CD4-positive, alpha-beta T cell treated with Interleukin-15 for 1 hour (primary cell): ENCODE results near the gene DNPEP.
A peak's percentile ranks its signal among the peaks of the same experiment; 100 is the strongest.

ENCODE experiments used
- DNase-seq: peaks from one replicate; pipeline ENCODE4 v3.0.0-alpha.2; 2020

The DNPEP gene

DNA sequence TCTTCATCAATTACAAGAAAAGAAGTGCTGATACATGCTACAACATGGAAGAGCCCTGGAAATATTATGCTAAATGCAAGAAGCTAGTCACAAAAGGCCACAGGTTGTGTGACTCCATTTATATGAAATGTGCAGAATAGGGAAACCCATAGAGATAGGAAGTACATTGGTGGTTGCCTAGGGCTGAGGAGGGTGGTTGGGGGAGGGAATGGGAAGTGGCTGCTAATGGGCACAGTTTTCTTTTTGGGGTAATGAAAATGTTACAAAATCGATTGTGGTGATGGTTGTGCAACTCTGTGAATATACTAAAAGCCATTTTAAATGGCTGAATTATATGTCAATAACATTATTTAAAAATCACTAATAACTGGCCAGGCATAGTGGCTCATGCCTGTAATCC, 30.9 kb downstream of the DNPEP start:
- DNase-seq: peak; percentile 38

DNA sequence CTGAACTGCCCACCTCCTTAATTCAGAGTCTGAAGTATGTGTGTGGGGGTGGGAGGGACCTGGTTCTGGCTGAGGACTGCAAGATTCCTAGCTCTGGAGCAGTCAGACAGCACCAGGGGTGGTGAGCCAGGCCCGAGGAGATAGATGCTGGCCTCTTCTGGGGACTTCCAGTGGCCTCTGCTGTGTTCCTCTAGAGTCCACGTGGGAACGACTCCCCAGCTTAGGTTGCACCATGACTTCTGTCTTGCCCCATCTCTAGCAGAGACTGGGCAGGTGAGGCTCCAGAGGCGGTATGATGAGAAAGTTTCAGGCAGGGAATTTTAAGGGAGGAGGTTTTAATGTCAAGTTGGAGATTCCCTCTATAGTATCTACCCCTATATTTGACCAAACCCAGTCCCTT, 33.1 kb downstream of the DNPEP start:
- DNase-seq: no peak

DNA sequence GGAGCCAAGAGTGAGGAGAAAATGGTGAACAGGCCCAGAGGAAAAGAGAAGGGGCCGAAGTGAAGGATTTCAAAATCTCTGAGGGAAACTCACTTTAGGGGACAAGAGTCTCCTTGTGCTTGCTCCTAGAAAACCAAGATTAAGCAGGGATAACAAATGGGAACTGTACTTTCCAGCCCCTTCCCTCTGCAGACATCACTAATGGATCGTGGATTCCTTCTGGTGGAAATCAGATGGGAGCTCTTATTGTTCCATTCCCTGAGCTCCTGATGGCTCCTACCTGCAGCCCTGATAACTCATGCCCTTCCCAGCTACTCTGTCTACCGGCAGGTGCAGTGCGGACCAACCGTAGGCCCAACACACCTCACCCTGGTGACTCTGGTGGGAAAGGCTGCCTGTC, 34.6 kb downstream of the DNPEP start:
- DNase-seq: no peak

DNA sequence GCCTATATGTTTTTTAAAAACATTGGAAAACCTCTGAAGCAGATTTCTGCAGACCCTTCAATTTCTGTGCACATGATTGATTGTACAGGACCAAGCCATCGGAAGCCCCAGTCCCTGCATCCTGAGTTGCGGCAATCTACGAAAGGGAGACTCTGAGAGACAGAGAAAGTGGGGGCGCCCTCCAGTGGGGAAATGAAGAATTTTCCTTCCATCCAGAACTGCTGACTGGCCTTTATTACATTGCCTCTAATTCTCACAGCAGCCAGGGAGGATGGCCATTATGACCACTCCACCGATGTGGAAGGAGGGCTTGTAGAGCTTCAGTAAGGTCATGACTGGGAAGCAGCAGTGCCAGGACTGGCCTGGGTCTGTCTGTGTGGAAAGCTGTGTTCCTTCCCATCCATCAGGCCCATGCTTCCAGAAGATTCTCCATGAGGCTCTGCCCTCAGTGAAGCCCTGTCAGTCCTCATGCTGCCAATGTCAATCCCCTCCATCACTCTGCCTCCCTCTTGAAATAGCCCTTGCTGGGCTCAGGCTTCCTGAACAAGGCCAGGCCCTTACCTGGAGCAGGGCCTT, 35.2 kb downstream of the DNPEP start:
- DNase-seq: peak; percentile 41

DNA sequence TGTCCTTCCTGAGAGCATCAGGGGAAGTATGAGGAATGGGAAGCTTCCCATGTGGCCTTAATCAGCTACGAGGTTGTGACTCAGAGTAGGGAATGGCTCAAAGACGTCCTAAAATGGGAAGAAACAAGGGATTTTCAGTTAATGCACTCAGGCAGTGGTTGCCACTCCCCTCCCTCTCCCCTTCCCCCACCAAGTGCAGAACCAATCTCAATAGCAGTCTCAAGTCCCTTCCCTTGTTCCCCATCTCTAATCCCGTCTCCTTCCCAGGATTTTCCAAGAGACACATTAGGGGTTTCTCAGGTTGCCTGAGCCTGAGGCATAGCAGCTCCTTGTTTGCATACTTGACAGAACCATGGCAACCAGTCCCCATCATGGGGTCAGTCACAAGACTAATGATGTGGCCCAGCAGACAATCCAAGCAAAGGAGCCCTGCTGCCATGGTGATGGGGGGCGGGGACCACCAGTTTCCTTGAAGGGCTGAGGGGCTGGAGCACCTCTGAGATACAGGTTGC, 36.9 kb downstream of the DNPEP start:
- DNase-seq: no peak

DNA sequence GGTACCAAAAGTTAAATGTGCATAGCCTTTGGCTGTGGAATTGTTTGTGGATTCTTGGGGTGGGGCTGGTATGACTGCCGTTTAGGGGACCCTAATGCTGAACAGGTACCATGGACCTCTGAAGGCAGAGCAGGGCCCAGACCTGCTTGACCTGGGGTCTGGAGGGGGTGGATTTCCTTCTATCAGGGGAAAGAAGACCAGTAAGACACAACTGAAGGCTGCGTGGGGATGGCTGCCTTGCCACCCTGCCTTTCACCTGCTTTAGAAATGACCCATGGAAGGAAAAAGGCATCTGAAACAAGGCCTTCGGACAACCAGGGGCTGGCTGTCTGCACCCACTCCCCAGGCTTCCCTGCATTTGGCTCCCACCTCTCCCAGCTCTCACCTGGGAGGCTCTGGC, 37.5 kb downstream of the DNPEP start:
- no peak for DNase-seq

DNA sequence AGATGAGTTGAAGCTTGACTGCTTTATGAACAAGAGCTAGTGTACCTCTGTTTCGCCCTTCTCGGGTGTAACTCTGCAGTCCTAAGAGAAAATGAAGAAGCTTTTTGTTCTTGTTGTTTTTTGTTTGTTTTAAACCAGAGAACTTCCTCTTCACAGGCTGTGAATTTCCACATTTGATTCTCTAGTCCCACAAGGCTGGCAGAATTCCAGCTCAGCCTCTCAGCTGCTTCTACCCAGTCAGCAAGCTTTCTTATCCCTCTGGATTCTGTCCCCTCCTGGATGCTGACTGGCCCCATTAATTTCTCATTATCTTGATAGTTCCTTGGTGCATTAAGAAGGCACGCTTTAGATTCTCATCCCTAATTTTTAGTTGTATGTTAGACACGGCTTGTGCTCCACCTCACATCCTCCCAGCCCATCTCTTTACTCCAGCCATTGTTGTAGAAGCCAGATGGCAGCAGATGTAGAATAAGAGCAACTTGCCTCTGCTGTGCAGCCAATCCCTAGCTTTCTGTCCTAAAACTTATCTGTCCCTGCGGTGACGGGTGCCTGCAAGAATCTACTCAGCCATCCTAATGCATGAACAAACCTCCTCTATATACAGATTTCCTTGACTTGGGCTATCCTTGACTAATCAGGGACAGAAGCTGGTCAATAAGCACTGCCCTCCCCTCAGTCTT, 42.8 kb downstream of the DNPEP start:
- DNase-seq: no peak

DNA sequence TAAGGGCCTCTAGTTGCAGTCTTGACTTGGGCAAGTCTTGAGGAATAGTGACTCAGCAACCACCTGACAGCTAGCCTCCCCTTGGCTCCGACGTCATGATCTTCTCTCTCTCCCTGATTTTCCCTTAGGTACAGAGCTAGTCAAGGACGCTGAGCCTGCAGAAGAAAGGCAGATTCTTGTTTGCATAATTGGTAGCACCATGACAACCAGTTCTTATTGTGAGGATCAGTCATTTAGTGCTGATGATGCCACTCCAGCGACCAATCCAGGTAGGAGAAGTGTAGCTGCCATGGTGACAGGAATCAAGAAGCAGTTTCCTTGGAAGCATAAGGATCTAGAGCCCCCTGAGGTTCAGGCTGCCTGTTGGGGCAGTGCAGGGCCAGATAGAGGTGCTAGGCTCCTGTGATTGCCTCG, 52.3 kb downstream of the DNPEP start:
- DNase-seq: no peak

DNA sequence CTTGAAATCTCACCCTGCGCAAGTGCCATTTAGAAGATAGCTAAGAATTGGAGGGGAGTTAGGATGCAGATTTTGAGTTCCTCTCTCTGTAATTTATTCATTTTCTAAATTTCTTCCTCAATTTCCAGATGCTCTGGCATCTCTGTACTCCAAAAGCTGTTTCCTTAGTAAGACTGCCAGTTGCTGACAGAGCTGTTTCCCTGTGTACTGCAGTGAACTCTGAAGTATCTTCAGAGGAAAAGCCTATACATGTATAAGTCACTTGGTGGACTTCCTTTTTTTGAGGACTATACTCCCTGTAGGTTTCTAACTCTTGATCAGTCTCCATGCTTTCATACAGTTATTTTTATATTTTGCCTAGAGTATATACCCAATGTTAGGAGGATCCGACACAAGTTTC, 53.6 kb downstream of the DNPEP start:
- no peak for DNase-seq

DNA sequence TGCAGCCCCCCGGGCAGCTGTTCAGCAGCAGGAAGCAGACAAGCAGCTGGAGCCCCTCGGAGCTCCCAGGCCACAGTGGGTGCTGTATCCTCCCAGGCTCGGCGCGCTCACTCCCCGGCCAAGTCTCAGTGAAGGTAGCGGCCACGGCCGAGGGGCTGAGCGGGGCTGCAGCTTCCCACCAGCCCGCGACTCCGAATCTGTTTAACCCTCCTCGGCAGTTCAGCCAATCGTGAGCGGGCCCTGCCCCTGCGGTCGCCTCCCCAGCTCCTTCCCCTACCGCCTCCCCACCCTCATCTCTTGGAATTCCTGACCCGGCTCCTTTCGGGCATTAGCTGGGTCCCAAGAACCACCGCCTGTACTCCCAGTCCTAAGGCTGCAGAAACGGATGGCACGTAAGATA, 55.2 kb downstream of the DNPEP start, which contains the start of gene RESP18:
Gene RESP18, minus strand, starts transcription at position 203 of the 400 bp plus-strand sequence.
- no peak for DNase-seq

DNA sequence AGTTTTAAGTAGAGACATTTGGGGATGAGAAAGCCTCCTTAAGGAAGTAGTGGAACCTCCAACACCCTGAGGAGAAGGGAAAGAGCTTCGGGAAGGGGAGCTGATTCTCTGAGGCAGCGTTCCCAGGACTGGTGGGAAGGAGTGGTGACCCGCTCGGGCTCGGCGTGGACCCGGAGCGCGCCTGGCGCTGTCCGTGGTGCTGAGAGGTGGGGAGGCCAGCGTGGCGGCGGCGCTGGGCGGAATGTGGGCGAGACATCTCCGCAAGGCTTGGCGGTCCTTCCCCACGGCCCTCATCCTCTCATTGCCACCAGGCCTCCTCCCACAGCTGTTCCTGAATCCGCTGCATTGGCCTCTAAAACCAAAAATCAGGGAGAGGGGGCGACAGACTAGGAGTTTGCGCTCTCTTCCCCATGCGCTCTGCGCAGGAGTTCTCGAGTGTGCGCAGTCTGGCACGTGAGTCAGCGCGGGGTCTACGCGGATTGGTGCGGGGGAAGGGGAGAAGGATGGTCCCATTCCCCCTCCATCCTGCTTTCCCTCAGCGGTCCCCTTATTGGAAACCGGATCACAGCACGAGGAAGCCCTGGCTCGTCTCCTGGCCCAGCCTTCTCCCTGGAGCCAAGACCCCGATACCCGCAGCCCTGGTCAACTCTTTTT, 56.0 kb downstream of the DNPEP start:
- no peak for DNase-seq

DNA sequence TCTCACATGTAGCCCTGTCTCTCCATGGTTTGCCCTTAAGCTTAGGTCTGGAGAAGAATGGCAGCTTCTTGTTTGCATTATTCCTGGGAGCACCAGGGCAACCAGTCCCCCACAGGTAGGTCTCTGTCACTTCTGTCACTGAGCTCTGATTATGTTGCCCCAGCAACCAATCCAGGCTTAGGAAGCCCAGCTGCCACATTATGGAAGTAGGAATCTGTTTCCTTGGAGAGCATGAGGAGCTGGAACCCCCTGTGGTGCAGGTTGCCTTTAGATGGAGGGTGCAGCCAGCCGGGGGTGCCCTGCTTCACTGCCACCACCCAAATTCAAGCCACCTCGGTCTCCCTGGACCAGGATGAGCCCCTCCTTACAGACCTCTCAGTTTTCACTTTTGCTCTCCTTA, 60.0 kb downstream of the DNPEP start:
- DNase-seq: no peak

DNA sequence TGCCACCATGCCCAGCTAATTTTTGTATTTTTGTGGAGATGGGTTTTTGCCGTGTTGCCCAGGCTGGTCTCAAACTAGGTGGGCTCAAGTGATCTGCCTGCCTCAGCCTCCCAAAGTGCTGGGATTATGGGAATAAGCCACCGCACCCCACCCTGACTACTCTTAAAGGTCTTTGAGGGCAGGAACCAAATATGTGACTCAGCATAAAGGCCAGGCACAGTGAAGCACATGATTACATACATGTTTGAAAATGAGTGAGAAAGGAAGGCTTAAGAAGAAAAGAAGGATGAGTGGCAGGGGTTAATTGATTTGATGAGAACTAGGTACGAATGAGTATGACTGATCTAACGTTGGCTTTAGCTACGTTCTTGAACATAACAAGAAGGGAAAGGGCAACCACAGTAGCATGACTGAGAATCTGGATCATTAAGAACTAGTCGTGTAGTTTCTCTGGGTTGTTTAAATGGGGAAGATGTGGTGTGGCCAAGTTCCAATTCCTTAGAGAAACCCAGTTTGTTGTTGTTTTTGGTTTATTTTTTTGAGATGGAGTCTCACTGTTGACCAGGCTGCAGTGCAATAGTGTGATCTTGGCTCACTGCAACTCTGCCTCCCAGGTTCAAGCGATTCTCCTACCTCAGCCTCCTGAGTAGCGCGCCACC, 61.9 kb downstream of the DNPEP start:
- no peak for DNase-seq

DNA sequence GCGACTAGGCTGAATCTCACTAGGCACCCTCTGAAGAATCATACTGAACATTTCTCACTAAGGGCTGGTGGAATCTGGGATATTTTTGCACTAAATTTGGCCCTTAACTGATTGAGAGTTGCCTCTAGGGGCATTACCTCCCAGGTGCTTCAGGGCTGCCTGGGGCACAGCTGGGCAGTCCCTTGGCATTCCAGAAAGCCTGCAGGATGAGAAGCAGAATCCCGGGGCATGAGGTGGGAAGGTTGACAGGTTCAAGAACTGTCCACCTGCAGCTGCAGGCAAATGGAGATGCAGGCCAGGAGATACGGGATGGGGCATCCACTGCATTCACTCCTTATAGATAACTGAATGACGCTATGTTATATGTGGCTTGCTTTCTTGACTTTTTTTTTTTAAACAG, 62.6 kb downstream of the DNPEP start:
- DNase-seq: no peak

DNA sequence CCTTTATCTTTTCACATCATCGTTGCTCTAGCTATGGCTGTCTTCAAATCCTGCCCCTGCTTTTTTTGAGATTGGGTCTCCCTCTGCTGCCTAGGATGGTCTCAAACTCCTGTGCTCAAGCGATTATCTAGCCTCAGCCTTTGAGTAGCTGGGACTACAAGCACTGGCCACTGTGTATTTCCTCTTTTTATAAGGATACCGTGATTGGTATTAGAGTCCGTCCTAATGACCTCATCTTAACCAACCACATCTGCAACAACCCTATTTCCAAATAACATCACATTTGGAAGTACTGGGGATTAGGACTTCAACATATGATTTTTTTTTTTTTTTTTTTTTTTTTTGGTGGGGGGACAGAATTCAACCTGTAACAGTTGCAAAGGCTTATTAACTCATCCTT, 64.3 kb downstream of the DNPEP start:
- DNase-seq: no peak
